GM12872 (cell line): ENCODE results near the gene FYN.

Source experiments
- TF ChIP-seq, protein P1 (sequence below): IDR thresholded peaks from 3 replicates; pipeline ENCODE4 v1.5.1; 2011; ENCODE audit warnings: low read depth, mild to moderate bottlenecking, low read length, moderate library complexity; ENCODE audit not compliant: insufficient read depth

FYN gene

DNA sequence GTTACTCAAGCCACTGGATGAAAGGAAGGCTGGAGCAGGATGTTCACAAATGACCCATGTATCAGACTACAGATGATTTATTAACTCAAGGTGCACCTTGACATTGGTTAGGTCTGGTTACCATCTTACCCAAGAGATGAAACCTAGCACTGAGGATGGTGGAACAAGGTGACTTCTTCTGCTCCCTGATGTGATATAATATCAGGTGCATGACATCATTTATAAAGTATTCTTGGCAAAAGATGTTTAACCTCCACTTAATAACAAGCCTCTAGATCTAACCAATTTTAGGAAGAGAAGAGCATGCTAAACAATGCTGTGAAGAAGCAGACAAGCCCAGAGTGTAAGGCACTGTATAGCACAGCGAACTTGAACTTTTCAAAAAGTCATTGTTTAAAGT lies 100.9 kb downstream of the FYN start:
- TF ChIP-seq, protein P1, sequence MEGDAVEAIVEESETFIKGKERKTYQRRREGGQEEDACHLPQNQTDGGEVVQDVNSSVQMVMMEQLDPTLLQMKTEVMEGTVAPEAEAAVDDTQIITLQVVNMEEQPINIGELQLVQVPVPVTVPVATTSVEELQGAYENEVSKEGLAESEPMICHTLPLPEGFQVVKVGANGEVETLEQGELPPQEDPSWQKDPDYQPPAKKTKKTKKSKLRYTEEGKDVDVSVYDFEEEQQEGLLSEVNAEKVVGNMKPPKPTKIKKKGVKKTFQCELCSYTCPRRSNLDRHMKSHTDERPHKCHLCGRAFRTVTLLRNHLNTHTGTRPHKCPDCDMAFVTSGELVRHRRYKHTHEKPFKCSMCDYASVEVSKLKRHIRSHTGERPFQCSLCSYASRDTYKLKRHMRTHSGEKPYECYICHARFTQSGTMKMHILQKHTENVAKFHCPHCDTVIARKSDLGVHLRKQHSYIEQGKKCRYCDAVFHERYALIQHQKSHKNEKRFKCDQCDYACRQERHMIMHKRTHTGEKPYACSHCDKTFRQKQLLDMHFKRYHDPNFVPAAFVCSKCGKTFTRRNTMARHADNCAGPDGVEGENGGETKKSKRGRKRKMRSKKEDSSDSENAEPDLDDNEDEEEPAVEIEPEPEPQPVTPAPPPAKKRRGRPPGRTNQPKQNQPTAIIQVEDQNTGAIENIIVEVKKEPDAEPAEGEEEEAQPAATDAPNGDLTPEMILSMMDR: no peak

DNA sequence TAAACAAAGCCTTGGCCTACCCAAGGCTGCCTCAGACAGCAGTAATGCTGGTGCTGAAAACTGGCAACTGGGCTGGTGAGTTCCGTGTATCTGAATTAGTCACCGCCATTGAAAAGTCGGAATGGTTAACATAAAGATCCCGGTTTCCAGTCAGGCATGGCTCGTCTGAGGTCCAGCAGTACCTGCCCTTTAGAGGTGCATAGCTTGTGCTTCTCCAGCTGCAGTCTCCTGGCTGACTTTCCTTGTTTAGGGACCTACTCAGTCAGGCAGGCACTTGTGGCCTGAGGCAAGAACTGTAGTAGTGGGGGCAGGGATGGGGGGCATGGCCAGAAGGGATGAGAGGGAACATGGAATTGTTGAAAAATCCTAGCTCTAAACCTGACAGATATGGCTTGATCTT lies 101.6 kb downstream of the FYN start:
- TF ChIP-seq, protein P1: no peak

DNA sequence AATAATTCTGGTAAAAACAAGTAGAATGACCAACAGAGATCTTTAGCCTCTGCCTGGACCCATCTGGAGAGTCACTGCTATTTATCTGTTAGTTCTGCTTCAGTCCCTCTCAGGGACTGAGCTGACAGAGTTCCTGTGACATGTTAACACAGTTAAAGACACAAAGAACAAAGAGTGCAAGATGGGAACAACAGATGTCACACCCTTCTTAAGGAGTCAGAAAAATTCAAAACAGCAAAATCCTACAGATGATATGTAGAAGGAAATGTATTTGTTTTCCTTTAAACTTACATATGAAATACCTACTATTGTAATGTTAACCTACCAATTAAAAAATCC lies 102.2 kb downstream of the FYN start:
- TF ChIP-seq, protein P1: no peak

DNA sequence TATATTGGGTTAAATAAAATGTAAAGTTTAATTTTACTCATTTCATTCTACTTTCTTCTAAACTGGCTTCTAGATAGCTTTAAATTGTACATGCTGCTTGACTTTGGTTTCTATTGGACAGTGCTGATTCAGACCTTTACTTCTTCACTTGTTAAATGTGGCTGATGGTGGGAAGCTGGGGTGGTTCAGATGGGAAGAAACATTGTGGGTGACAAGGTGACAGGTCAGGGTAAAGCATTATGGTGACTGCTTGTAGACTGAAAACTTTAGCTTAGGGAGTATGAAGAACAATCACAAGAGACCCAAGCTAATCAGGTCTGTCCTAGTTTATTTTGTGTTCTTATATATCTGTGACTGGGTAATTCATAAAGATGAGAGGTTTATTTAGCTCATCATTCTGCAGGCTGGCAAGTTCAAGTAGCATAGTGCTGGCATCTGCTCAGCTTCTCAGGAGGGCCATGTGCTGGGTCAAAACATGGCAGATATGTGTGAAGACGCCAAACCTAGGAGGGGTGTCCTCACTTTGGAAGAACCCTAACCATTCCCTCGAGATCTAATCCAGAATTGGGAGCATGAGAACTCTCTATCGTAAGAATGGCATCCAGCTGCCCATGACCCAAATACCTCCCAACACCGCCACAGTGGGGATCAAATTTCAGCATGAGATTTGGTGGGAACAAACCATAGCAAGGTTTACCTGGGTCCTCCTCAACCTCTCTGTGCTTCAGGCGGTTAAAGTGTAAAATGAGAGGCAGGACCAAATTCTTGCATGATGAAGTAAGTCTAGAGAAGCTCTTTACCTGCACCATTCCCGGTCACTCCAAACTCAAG lies 102.8 kb downstream of the FYN start:
- TF ChIP-seq, protein P1: no peak

DNA sequence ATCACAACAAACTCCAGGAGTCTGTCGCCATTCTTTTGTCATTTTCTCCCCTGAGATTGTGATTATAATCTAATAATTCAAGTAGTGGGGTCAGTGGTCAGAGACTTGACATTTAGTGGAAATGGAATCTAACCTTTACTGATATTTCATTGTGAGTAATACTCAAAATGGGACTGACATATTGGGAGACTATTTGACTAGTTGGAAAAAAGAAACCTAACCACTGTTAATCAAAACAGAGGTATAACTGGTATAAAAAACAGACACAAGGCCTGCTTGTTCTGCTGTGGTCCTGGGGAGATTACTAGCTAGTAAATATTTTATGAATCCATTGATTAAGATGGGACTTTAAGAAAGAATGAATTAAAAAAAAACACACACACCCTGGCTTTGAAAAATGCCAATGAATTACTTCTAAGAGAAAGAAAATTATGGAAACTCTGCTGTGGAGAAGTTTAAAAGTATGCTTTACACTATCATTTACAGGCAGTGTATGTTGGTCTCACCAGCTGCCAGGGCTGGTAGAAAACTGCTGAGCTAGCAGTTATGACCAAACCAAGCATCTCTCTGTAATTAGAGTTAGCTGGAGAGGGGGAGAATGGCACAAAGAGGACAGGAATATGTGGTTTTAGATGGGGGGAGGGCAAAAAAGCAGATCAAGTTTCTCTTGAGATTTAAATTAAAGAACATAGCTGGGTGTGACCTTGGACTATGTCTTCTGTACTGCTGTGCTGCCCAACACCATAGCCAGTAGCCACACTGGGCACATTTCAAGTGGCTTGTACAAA lies 103.7 kb downstream of the FYN start:
- TF ChIP-seq, protein P1: no peak

DNA sequence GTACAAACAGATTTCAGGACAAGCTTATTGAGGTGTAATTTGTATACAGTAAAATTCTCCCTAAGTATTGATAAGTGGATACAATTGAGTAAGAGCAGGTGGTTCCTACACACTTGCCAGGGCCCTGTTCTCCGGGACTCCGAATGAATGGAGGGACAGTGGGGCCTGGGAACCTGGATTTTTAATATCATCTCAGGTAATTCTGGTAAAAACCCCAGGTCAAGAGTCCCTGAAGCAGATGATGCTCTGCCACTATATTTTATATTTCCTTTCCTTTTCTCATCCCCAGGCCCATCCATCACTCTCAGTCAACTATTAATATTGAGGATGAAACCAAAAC lies 104.9 kb downstream of the FYN start:
- TF ChIP-seq, protein P1: no peak

DNA sequence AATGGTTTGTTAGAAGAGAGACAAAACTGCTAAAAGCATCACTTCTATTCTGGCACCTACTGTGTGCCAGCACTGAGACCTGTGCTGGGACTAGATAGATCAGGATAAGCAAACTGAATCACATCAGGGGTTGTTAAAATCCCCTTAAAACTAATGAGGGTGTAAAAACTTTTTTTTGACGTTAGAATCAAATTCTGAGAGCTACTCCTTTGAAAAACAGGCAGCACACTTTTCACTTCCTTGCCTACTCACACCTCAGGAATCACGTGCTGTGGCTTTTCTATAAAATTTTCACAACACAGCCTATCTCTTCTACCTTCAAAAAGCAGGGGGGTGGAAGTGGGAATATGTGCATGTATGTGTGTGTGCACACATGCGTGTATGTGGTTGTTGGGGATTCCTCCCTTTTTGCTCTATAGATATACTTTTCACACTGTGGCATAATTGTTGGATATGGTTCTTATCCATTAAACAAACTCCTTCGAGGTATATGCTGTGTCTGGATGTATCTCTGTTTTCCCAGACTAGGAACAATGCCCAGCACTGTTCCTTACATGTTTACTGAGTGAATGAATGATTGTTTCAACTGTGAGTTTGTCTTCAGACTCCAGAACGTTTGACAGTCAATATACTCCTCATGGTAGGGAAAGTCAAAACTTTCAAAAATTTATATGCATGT lies 105.4 kb downstream of the FYN start:
- TF ChIP-seq, protein P1: no peak
